ENCODE measurements around the gene ZBTB17. TPM values are rescaled to one million over a fixed set of nuclear protein-coding genes. Genes with fewer than 3 reads are reported as not detected.

ZBTB17 gene
- total RNA-seq, 1 donor from 2014 or later = 48.6 TPM

- H3K27me3 Mint-ChIP-seq (ENCODE audit: low read depth) = no peaks in the 10 kb centered on the region
- H3K4me3 Mint-ChIP-seq = no peak overlapping the region
- DNase-seq (ENCODE audit: low spot score in 2 of 2, unreplicated experiment in 2 of 2) = no peak
- H3K4me1 Mint-ChIP-seq = peaks cover 38% of the 10 kb centered on the region
- H3K27ac Mint-ChIP-seq = no peak overlapping the region
- peaks cover 19% of the 10 kb centered on the region for H3K36me3 Mint-ChIP-seq
- H3K9me3 Mint-ChIP-seq = no peaks in the 10 kb centered on the region
- TF ChIP-seq CTCF (IDR thresholded peaks at IDR 0.05; ENCODE audit: unreplicated experiment) = no peak
These were observed 28.4 kb downstream of the ZBTB17 start for GRCh38 chr1:15947382-15948090.

GRCh38 chr1:15946571-15947381 lies 29.1 kb downstream of the ZBTB17 start:
- no peak overlapping the region for H3K4me3 Mint-ChIP-seq
- H3K4me1 Mint-ChIP-seq = peaks cover 32% of the 10 kb centered on the region
- no peaks in the 10 kb centered on the region for H3K9me3 Mint-ChIP-seq
- no peaks in the 10 kb centered on the region for H3K27me3 Mint-ChIP-seq (ENCODE audit: low read depth)
- H3K36me3 Mint-ChIP-seq = peaks cover 19% of the 10 kb centered on the region
- no peak overlapping the region for H3K27ac Mint-ChIP-seq
- DNase-seq (ENCODE audit: low spot score in 2 of 2, unreplicated experiment in 2 of 2) = no peak
- TF ChIP-seq CTCF (IDR thresholded peaks at IDR 0.05; ENCODE audit: unreplicated experiment) = no peak

GRCh38 chr1:15945832-15946448 lies 30.0 kb downstream of the ZBTB17 start:
- Mint-ChIP-seq H3K36me3 (peaks cover 19% of the 10 kb centered on the region), H3K27ac (no peak overlapping the region), H3K27me3 (ENCODE audit: low read depth) (no peaks in the 10 kb centered on the region), H3K9me3 (no peaks in the 10 kb centered on the region), H3K4me3 (no peak overlapping the region), H3K4me1 (peaks cover 24% of the 10 kb centered on the region)
- DNase-seq (ENCODE audit: low spot score in 2 of 2, unreplicated experiment in 2 of 2) = no peak
- TF ChIP-seq CTCF (IDR thresholded peaks at IDR 0.05; ENCODE audit: unreplicated experiment) = no peak

- Mint-ChIP-seq H3K4me1 (peaks cover 17% of the 10 kb centered on the region), H3K9me3 (no peaks in the 10 kb centered on the region), H3K4me3 (no peak overlapping the region), H3K27me3 (ENCODE audit: low read depth) (no peaks in the 10 kb centered on the region), H3K27ac (no peak overlapping the region), H3K36me3 (peaks cover 24% of the 10 kb centered on the region)
- no peak for DNase-seq (ENCODE audit: low spot score in 2 of 2, unreplicated experiment in 2 of 2)
- no peak for TF ChIP-seq CTCF (IDR thresholded peaks at IDR 0.05; ENCODE audit: unreplicated experiment)
These were observed 30.7 kb downstream of the ZBTB17 start for GRCh38 chr1:15945011-15945831.

GRCh38 chr1:15944308-15945010 lies 31.4 kb downstream of the ZBTB17 start:
- no peak for TF ChIP-seq CTCF (IDR thresholded peaks at IDR 0.05; ENCODE audit: unreplicated experiment)
- no peak overlapping the region for H3K4me3 Mint-ChIP-seq
- no peaks in the 10 kb centered on the region for H3K27me3 Mint-ChIP-seq (ENCODE audit: low read depth)
- H3K9me3 Mint-ChIP-seq = no peaks in the 10 kb centered on the region
- DNase-seq (ENCODE audit: low spot score in 2 of 2, unreplicated experiment in 2 of 2) = no peak
- peaks cover 29% of the 10 kb centered on the region for H3K36me3 Mint-ChIP-seq
- H3K4me1 Mint-ChIP-seq = peaks cover 9% of the 10 kb centered on the region
- no peak overlapping the region for H3K27ac Mint-ChIP-seq
